ENCODE results near the gene ODF2L.
A peak's percentile ranks its signal among the peaks of the same experiment; 100 is the strongest.

The ODF2L gene

DNA sequence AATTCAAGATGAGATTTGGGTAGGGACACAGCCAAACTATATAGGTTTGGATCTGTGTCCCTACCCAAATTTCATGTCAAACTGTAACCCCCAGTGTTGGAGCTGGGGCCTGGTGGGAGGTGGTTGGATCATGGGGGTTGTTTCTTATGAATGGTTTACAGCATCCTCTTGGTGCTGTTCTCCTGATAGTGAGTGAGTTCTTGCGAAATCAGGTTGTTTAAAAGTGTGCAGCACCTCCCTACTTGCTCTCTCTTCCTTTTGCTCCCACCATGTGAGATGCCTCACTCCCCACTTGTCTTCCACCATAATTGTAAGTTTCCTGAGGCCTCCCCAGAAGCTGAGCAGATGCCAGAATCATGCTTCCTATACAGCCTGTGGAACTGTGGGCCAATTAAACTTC, 17.3 kb downstream of the ODF2L start:
- no peak overlapping the region for H3K4me3 ChIP-seq (ENCODE audit: low read depth, low read length)
- POLR2A ChIA-PET, result no interaction called here
- CTCF ChIA-PET, result interaction anchor here (1.2 to 2.8 kb wide), 3 partner anchors 15 to 309 kb away, joined by 3 to 29 read pairs (median 8); no protein-coding TSS in a partner anchor
- TF ChIP-seq, protein P1, sequence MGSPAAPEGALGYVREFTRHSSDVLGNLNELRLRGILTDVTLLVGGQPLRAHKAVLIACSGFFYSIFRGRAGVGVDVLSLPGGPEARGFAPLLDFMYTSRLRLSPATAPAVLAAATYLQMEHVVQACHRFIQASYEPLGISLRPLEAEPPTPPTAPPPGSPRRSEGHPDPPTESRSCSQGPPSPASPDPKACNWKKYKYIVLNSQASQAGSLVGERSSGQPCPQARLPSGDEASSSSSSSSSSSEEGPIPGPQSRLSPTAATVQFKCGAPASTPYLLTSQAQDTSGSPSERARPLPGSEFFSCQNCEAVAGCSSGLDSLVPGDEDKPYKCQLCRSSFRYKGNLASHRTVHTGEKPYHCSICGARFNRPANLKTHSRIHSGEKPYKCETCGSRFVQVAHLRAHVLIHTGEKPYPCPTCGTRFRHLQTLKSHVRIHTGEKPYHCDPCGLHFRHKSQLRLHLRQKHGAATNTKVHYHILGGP (tag by site-specific recombination; IDR thresholded peaks at IDR 0.05), result no peak
- TF ChIP-seq PRDM1 (tag by site-specific recombination; IDR thresholded peaks at IDR 0.05) (no peak), ZNF350 (tag by site-specific recombination; IDR thresholded peaks at IDR 0.05) (no peak), ZBTB48 (tag by site-specific recombination; IDR thresholded peaks at IDR 0.05) (no peak), GLIS2 (tag by site-specific recombination; IDR thresholded peaks at IDR 0.05) (no peak), ZFHX2 (tag by site-specific recombination; conservative IDR thresholded peaks at IDR 0.05) (no peak), FEZF1 (tag by site-specific recombination; IDR thresholded peaks at IDR 0.05) (no peak), MYNN (tag by site-specific recombination; IDR thresholded peaks at IDR 0.05; ENCODE audit: borderline replicate concordance) (no peak), ZNF624 (tag by site-specific recombination; IDR thresholded peaks at IDR 0.05) (no peak), HOXC10 (CRISPR knock-in tag; IDR thresholded peaks at IDR 0.05) (no peak), SP3 (tag by site-specific recombination; IDR thresholded peaks at IDR 0.05) (no peak), SETDB1 (IDR thresholded peaks at IDR 0.05; ENCODE audit: insufficient read length, low read length) (no peak), ZNF792 (tag by site-specific recombination; IDR thresholded peaks at IDR 0.05) (no peak), ZNF155 (tag by site-specific recombination; IDR thresholded peaks at IDR 0.05) (no peak), ZBTB21 (tag by site-specific recombination; IDR thresholded peaks at IDR 0.05) (no peak), ZNF664 (tag by site-specific recombination; IDR thresholded peaks at IDR 0.05) (no peak), ZNF580 (tag by site-specific recombination; IDR thresholded peaks at IDR 0.05) (no peak)
- TF ChIP-seq, protein P2, sequence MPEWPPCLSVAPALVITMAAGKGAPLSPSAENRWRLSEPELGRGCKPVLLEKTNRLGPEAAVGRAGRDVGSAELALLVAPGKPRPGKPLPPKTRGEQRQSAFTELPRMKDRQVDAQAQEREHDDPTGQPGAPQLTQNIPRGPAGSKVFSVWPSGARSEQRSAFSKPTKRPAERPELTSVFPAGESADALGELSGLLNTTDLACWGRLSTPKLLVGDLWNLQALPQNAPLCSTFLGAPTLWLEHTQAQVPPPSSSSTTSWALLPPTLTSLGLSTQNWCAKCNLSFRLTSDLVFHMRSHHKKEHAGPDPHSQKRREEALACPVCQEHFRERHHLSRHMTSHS (tag by site-specific recombination; IDR thresholded peaks at IDR 0.05), result no peak
- TF ChIP-seq, protein P3, sequence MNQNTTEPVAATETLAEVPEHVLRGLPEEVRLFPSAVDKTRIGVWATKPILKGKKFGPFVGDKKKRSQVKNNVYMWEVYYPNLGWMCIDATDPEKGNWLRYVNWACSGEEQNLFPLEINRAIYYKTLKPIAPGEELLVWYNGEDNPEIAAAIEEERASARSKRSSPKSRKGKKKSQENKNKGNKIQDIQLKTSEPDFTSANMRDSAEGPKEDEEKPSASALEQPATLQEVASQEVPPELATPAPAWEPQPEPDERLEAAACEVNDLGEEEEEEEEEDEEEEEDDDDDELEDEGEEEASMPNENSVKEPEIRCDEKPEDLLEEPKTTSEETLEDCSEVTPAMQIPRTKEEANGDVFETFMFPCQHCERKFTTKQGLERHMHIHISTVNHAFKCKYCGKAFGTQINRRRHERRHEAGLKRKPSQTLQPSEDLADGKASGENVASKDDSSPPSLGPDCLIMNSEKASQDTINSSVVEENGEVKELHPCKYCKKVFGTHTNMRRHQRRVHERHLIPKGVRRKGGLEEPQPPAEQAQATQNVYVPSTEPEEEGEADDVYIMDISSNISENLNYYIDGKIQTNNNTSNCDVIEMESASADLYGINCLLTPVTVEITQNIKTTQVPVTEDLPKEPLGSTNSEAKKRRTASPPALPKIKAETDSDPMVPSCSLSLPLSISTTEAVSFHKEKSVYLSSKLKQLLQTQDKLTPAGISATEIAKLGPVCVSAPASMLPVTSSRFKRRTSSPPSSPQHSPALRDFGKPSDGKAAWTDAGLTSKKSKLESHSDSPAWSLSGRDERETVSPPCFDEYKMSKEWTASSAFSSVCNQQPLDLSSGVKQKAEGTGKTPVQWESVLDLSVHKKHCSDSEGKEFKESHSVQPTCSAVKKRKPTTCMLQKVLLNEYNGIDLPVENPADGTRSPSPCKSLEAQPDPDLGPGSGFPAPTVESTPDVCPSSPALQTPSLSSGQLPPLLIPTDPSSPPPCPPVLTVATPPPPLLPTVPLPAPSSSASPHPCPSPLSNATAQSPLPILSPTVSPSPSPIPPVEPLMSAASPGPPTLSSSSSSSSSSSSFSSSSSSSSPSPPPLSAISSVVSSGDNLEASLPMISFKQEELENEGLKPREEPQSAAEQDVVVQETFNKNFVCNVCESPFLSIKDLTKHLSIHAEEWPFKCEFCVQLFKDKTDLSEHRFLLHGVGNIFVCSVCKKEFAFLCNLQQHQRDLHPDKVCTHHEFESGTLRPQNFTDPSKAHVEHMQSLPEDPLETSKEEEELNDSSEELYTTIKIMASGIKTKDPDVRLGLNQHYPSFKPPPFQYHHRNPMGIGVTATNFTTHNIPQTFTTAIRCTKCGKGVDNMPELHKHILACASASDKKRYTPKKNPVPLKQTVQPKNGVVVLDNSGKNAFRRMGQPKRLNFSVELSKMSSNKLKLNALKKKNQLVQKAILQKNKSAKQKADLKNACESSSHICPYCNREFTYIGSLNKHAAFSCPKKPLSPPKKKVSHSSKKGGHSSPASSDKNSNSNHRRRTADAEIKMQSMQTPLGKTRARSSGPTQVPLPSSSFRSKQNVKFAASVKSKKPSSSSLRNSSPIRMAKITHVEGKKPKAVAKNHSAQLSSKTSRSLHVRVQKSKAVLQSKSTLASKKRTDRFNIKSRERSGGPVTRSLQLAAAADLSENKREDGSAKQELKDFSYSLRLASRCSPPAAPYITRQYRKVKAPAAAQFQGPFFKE (tag by site-specific recombination; IDR thresholded peaks at IDR 0.05; ENCODE audit: borderline replicate concordance), result no peak
- H3K4me1 ChIP-seq (ENCODE audit: control insufficient read depth, insufficient read depth, low read length), result no peaks in the 10 kb centered on the region
- peaks cover 3 to 46% of the 10 kb centered on the region in 2 experiments; a peak in 1 of 3 replicates for H3K36me3 ChIP-seq (ENCODE audit: control insufficient read depth in 2 of 2, insufficient read depth in 1 of 2, low read length in 2 of 2)
- no peaks in the 10 kb centered on the region for H3K9me3 ChIP-seq (ENCODE audit: control insufficient read depth, insufficient read depth, low read depth, low read length)
- H3K27ac ChIP-seq (ENCODE audit: extremely low read depth, low read depth, low read length), result no peak overlapping the region

DNA sequence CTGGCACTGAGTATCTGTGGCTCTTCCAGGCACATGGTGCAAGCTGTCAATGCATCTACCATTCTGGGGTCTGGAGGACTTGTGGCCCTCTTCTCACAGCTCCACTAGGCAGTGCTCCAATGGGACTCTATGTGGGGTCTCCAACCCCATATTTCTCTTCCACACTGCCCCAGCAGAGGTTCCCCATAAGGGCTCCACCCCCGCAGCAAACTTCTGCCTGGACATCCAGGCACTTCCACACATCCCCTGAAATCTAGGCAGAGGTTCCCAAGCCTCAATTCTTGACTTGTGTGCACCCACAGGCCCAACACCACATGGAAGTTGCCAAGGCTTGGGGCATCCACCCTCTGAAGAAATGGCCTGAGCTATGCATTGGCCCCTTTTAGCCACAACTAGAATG, 18.8 kb downstream of the ODF2L start:
- Histone ChIP-seq H3K27ac (ENCODE audit: extremely low read depth, low read depth, low read length) (no peak overlapping the region), H3K4me3 (ENCODE audit: low read depth, low read length) (no peak overlapping the region), H3K9me3 (ENCODE audit: control insufficient read depth, insufficient read depth, low read depth, low read length) (no peaks in the 10 kb centered on the region), H3K4me1 (ENCODE audit: control insufficient read depth, insufficient read depth, low read length) (no peaks in the 10 kb centered on the region), H3K36me3 (ENCODE audit: control insufficient read depth in 2 of 2, insufficient read depth in 1 of 2, low read length in 2 of 2) (peaks cover 3 to 55% of the 10 kb centered on the region in 2 experiments; a peak in 2 of 3 replicates)
- POLR2A ChIA-PET, result no interaction called here
- CTCF ChIA-PET, result no interaction called here
- TF ChIP-seq SETDB1 (IDR thresholded peaks at IDR 0.05; ENCODE audit: insufficient read length, low read length), result peak; percentile 84
- no peak for TF ChIP-seq CTCF (tag by site-specific recombination; IDR thresholded peaks at IDR 0.05)
- TF ChIP-seq ZBTB21 (tag by site-specific recombination; IDR thresholded peaks at IDR 0.05), result no peak
- TF ChIP-seq SALL2 (tag by site-specific recombination; IDR thresholded peaks at IDR 0.05; ENCODE audit: borderline replicate concordance), result no peak
- TF ChIP-seq ZNF223 (tag by site-specific recombination; IDR thresholded peaks at IDR 0.05), result no peak
- TF ChIP-seq ZNF341 (tag by site-specific recombination; IDR thresholded peaks at IDR 0.05; ENCODE audit: low read depth), result no peak
- no peak for TF ChIP-seq WT1 (tag by site-specific recombination; IDR thresholded peaks at IDR 0.05)
